Myocyte (in vitro differentiated cells): ENCODE results near the gene TCEA3. TPM values are rescaled to one million over a fixed set of nuclear protein-coding genes. Genes with fewer than 3 reads are reported as not detected.

Experiments used
- DNase-seq: peaks from one replicate; pipeline ENCODE4 v3.0.0-alpha.2; 2012; ENCODE audit warnings: low read depth
- total RNA-seq: library from RNA; depleted of rRNA; stranded (reverse); fragments of >200 nt; gene quantifications from 2 replicates; pipeline ENCODE4 v1.2.3, GENCODE V29; 2014

TCEA3 gene
- total RNA-seq, 1 donor from 2014 or later = 6.8 TPM

DNA sequence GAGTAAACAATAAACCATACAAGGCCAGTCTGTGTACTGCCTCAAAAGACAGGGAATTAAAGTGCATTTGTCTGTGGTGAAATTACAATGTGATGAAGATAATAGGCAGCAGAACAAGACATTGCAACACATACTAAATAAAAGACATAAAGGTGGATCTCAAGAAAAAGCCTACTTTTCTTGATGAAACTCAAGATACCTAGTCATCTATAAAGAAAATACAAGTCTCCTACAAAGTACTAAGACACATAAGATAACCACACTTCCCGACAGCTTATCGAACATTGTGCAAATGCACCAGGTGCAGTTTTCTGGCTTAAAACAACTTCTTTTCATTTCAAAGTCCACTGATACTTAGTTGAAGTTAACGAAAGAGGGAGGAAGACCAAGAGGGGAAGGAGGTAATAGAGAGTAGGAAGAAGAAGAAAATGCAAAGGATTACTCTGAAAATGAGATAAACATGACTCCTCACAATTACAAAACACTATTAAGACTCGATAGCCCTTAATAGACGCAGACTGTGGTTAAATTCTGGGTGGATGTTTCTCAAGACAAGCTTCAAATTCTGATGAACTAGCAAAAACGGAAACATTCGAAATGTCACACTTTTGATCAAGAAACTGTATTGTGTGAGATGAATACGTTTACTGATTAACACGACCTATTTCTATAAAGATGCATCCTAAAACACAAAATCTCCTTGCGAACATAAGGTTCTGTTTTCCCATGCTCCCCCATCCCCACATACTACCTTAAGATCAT is 82.4 kb downstream of the TCEA3 start:
- DNase-seq = no peak

- no peak for DNase-seq
Observed at GRCh38 chr1:23339632-23340031, 84.9 kb downstream of the TCEA3 start.

DNA sequence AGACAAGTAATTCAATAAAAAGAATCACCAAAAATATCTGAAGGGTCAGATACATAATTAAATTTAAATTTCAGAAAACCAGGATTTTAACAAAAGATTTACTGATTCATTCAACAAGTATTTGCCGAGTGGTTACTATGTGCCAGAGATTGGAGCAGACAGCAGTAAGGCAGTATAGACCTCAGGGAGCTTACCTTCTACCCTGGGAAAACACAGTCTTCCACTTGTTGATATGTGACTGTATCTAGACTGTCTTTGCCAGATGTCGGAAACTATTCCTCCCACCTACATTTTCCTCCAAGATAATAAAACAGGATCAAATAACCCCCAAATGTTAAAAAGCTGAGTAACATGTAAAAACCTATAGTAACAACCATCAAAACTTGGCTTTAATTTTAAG is 86.7 kb downstream of the TCEA3 start:
- DNase-seq = no peak

- DNase-seq = no peak
Observed at GRCh38 chr1:23331713-23332112, 92.8 kb downstream of the TCEA3 start.

Other genes with a start within 250 kb of the TCEA3 start
- gene HTR1D, start 207.2 kb downstream of the TCEA3 start, total RNA-seq = 0.19 and 0.36 TPM in 2 replicates
- 85.9 and 91.8 TPM in 2 replicates for gene HNRNPR, start 80.5 kb downstream of the TCEA3 start, total RNA-seq
- gene ZNF436, start 54.9 kb downstream of the TCEA3 start, total RNA-seq = 17.3 and 18.8 TPM in 2 replicates
- gene ASAP3, start 59.4 kb upstream of the TCEA3 start, total RNA-seq = 48.8 and 104 TPM in 2 replicates
- gene E2F2, start 106.5 kb upstream of the TCEA3 start, total RNA-seq = 0.13 and 0.16 TPM in 2 replicates
- 13.5 and 21.1 TPM in 2 replicates for gene ID3, start 134.8 kb upstream of the TCEA3 start, total RNA-seq